BE2C (cell line): ENCODE data around the gene EIF4G3.

ENCODE experiments used
- DNase-seq: peaks from one replicate; pipeline ENCODE4 v3.0.0-alpha.2; 2020
- H3K27me3 ChIP-seq: fragments of 250-450 bp; sonication (Bioruptor Pico); 2 replicates; pipeline ENCODE4 v1.5.1; 2020; ENCODE audit warnings: mild to moderate bottlenecking
- H3K36me3 ChIP-seq: fragments of 250-450 bp; sonication (Bioruptor Pico); 2 replicates; pipeline ENCODE4 v1.5.1; 2020; ENCODE audit warnings: mild to moderate bottlenecking
- H3K4me1 ChIP-seq: fragments of 250-450 bp; sonication (Bioruptor Pico); 2 replicates; pipeline ENCODE4 v1.5.1; 2020
- H3K4me3 ChIP-seq: 2 replicates; pipeline ENCODE4 v1.5.1; 2011; ENCODE audit warnings: low read depth, low read length
- H3K9me3 ChIP-seq: fragments of 250-450 bp; sonication (Bioruptor Pico); 2 replicates; pipeline ENCODE4 v1.5.1; 2020
- TF ChIP-seq, protein P1 (sequence below): IDR thresholded peaks from 2 replicates; pipeline ENCODE4 v1.5.1; 2012; ENCODE audit warnings: mild to moderate bottlenecking, low read depth, low read length

Gene EIF4G3

DNA sequence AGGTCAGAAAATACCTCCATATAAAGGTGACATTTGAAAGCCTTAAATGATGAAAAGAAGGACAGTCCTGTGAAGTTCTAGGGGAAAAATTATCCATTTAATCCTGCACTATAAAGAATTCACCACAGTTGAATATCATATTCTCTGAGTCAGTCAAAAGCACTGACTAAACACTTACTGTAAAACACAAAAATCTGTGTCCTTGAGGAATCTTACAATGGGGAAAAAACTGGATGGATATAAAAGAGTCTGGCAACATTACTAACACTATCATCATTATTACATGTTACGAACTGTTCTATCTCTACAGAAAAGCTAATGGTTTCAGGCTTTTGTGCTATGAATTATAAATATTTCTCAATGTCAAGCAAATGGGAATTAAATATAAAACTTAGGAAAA lies 347.2 kb downstream of the EIF4G3 start:
- Histone ChIP-seq H3K36me3 (no peaks in the 10 kb centered on the region; the same call in 1 of the 2 replicates), H3K27me3 (no peaks in the 10 kb centered on the region)

DNA sequence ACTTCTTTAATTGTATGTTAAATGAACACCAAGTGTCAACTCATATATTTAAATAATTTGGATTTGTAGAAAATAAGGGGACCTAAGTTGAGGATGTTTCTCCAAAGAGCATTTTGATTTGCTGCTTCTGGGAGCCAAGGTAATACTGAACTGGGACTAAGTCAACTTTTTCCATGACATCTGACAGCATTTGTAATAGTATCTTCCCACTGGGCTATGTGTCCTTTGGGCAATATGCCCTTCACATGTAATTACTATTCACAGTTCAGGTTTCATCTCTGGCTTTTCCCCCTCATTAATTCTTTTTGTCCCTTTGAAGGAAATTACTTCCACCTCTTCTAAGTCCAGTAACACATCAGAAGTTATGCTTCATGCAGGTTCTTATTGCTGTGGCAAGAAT lies 352.9 kb downstream of the EIF4G3 start:
- no peak overlapping the region for H3K4me3 ChIP-seq
- TF ChIP-seq, protein P1, sequence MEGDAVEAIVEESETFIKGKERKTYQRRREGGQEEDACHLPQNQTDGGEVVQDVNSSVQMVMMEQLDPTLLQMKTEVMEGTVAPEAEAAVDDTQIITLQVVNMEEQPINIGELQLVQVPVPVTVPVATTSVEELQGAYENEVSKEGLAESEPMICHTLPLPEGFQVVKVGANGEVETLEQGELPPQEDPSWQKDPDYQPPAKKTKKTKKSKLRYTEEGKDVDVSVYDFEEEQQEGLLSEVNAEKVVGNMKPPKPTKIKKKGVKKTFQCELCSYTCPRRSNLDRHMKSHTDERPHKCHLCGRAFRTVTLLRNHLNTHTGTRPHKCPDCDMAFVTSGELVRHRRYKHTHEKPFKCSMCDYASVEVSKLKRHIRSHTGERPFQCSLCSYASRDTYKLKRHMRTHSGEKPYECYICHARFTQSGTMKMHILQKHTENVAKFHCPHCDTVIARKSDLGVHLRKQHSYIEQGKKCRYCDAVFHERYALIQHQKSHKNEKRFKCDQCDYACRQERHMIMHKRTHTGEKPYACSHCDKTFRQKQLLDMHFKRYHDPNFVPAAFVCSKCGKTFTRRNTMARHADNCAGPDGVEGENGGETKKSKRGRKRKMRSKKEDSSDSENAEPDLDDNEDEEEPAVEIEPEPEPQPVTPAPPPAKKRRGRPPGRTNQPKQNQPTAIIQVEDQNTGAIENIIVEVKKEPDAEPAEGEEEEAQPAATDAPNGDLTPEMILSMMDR = no peak
- H3K4me1 ChIP-seq = no peaks in the 10 kb centered on the region
- DNase-seq = no peak
- H3K9me3 ChIP-seq = no peaks in the 10 kb centered on the region
- H3K36me3 ChIP-seq = no peaks in the 10 kb centered on the region; the same call in 1 of the 2 replicates
- H3K27me3 ChIP-seq = no peaks in the 10 kb centered on the region

More for the DNA sequence above, 347.2 kb downstream of the EIF4G3 start:
- H3K4me1 ChIP-seq = no peaks in the 10 kb centered on the region
- DNase-seq = no peak
- TF ChIP-seq, protein P1 = no peak
- no peak overlapping the region for H3K4me3 ChIP-seq
- no peaks in the 10 kb centered on the region for H3K9me3 ChIP-seq

DNA sequence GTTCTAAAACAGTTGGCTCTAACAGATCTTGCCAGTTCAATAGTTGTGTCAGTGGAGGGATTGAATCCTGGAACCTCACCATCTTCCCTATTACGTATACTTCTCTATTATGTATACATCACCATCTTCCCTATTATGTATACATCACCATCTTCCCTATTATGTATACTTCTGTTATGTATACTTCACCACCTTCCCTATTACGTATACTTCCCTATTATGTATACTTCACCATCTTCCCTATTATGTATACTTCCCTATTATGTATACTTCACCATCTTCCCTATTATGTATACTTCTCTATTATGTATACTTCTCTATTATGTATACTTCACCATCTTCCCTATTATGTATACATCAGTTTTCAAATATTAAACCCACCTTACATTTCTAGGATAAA lies 355.2 kb downstream of the EIF4G3 start:
- Histone ChIP-seq H3K27me3 (no peaks in the 10 kb centered on the region), H3K4me3 (no peak overlapping the region), H3K36me3 (no peaks in the 10 kb centered on the region), H3K9me3 (no peaks in the 10 kb centered on the region), H3K4me1 (no peaks in the 10 kb centered on the region)
- TF ChIP-seq, protein P1 = no peak
- no peak for DNase-seq

DNA sequence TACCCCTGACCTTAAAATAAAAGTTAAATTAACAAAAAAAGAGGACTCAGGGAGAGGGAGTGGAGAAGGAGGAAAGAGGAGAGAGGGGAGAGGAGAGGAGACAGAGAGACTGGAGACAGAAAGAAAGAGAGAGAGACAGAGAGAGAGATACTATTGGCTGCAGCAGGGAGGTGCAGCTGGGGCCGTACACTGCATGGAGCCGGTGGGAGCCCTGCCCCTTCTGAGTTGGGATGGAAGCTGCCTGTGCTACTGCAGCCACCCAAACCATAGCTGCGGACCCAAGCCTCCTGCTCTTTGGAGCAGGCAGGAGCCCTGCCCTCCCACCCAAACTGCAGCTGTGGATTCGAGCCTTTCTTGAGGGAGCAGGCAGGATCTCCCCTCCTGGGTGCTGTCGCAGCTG lies 356.9 kb downstream of the EIF4G3 start:
- TF ChIP-seq, protein P1 = no peak
- Histone ChIP-seq H3K4me1 (no peaks in the 10 kb centered on the region), H3K36me3 (no peaks in the 10 kb centered on the region), H3K4me3 (no peak overlapping the region), H3K9me3 (no peaks in the 10 kb centered on the region), H3K27me3 (no peaks in the 10 kb centered on the region)
- no peak for DNase-seq

DNA sequence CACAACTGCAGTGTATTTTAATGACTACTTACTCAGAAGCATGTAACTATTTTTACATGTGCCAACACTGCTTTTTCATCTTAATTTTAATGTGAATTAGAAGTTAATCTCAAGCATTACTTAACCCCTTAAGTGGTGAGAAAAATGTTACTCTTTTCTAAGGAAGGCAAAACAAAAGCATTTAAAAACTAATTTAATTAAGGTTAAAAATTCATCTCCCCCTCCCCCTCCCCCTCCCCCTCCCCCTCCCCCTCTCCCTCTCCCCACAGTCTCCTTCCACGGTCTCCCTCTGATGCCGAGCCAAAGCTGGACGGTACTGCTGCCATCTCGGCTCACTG lies 362.2 kb downstream of the EIF4G3 start:
- no peaks in the 10 kb centered on the region for H3K4me1 ChIP-seq
- TF ChIP-seq, protein P1 = no peak
- H3K4me3 ChIP-seq = no peak overlapping the region
- no peaks in the 10 kb centered on the region for H3K27me3 ChIP-seq
- no peaks in the 10 kb centered on the region for H3K36me3 ChIP-seq
- no peak for DNase-seq
- no peaks in the 10 kb centered on the region for H3K9me3 ChIP-seq

DNA sequence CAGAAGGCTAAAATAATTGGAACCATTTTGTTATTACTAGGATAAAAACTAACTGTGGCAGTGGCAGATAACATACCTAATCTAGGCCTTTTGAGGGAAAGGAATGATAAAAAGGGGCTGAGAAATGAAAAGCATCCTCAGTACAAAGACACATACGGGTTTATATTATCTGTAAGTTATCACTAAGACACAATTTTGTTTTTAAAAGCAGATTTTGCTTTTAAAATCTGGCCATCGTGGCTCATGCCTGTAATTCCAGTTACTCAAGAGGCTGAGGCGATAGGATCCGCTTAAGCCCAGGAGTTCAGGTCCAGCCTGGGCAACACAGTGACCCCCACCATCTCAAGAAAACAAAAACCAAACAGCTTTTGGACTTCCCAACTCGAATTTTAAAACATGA lies 364.8 kb downstream of the EIF4G3 start:
- Histone ChIP-seq H3K9me3 (no peaks in the 10 kb centered on the region), H3K27me3 (no peaks in the 10 kb centered on the region), H3K4me1 (no peaks in the 10 kb centered on the region), H3K36me3 (no peaks in the 10 kb centered on the region), H3K4me3 (no peak overlapping the region)
- DNase-seq = no peak
- TF ChIP-seq, protein P1 = no peak
